HEK293 (cell line): ENCODE measurements around the gene ARSB.

ENCODE experiments used
- CTCF ChIA-PET: fragments of 350-600 bp; formaldehyde crosslinking; extraction: SDS; loops from one replicate; lab custom pipeline; 2021; ENCODE audit warnings: antibody characterized with exemption; lab: Yijun Ruan, JAX
- POLR2A ChIA-PET: fragments of 300-600 bp; formaldehyde crosslinking; extraction: SDS; loops from one replicate; lab custom pipeline; 2020; ENCODE audit warnings: antibody characterized with exemption, inconsistent platforms; lab: Yijun Ruan, JAX
- H3K27ac ChIP-seq: fragments of 200-500 bp; sonication (Bioruptor generic); 2 replicates; pipeline ENCODE4 v1.5.1; 2014; ENCODE audit warnings: low read depth, low read length, control low read depth, inconsistent platforms; ENCODE audit errors: extremely low read depth
- H3K36me3 ChIP-seq, 2 experiments: fragments of 200-500 bp in 1 of 2; sonication (Bioruptor generic) in 1 of 2; 1 replicate in 1 of 2; 2 replicates in 1 of 2; pipeline ENCODE4 v1.5.1; 2014 to 2017; ENCODE audit warnings: inconsistent platforms in 2 of 2, low read length in 2 of 2; ENCODE audit not compliant: control insufficient read depth in 2 of 2, insufficient read depth in 1 of 2
- H3K4me1 ChIP-seq: fragments of 200-500 bp; sonication (Bioruptor generic); 2 replicates; pipeline ENCODE4 v1.5.1; 2014; ENCODE audit warnings: mild to moderate bottlenecking, low read length, inconsistent platforms; ENCODE audit not compliant: control insufficient read depth, insufficient read depth
- H3K4me3 ChIP-seq: 2 replicates; pipeline ENCODE4 v1.5.1; 2011; ENCODE audit warnings: low read depth, mild to moderate bottlenecking, control low read depth, low read length, moderate library complexity
- H3K9me3 ChIP-seq: fragments of 200-500 bp; sonication (Bioruptor generic); 2 replicates; pipeline ENCODE4 v1.5.1; 2014; ENCODE audit warnings: low read depth, low read length, inconsistent platforms; ENCODE audit not compliant: control insufficient read depth, insufficient read depth
- AEBP2 ChIP-seq: fragments of 450-650 bp; formaldehyde crosslinking; IDR thresholded peaks from 2 replicates; pipeline ENCODE4 v1.5.1; 2016; ENCODE audit warnings: missing biosample characterization, missing genetic modification characterization, borderline replicate concordance
- EGR2 ChIP-seq: fragments of 450-650 bp; formaldehyde crosslinking; IDR thresholded peaks from 2 replicates; pipeline ENCODE4 v1.5.1; 2016; ENCODE audit warnings: low read depth, missing biosample characterization, missing genetic modification characterization
- HIC1 ChIP-seq: fragments of 450-650 bp; formaldehyde crosslinking; IDR thresholded peaks from 2 replicates; pipeline ENCODE4 v1.5.1; 2016; ENCODE audit warnings: missing biosample characterization, missing genetic modification characterization
- HOXD13 ChIP-seq: sonication (generic); formaldehyde crosslinking; IDR thresholded peaks from 2 replicates; pipeline ENCODE4 v1.8.0; 2022; ENCODE audit warnings: missing genetic modification reagents, borderline replicate concordance
- KLF1 ChIP-seq: fragments of 450-650 bp; formaldehyde crosslinking; IDR thresholded peaks from 2 replicates; pipeline ENCODE4 v1.5.1; 2016; ENCODE audit warnings: missing biosample characterization, missing genetic modification characterization
- KLF8 ChIP-seq: fragments of 450-650 bp; formaldehyde crosslinking; IDR thresholded peaks from 2 replicates; pipeline ENCODE4 v1.5.1; 2016; ENCODE audit warnings: missing biosample characterization, missing genetic modification characterization
- MEIS1 ChIP-seq: sonication (generic); formaldehyde crosslinking; IDR thresholded peaks from 2 replicates; pipeline ENCODE4 v1.8.1; 2022; ENCODE audit warnings: missing genetic modification reagents, mild to moderate bottlenecking, borderline replicate concordance
- MYNN ChIP-seq: fragments of 450-650 bp; formaldehyde crosslinking; IDR thresholded peaks from 2 replicates; pipeline ENCODE4 v1.5.1; 2016; ENCODE audit warnings: missing biosample characterization, missing genetic modification characterization, borderline replicate concordance
- RBAK ChIP-seq: fragments of 450-650 bp; formaldehyde crosslinking; IDR thresholded peaks from 2 replicates; pipeline ENCODE4 v1.5.1; 2016; ENCODE audit warnings: missing biosample characterization, missing genetic modification characterization
- SCRT2 ChIP-seq: fragments of 450-650 bp; formaldehyde crosslinking; IDR thresholded peaks from 2 replicates; pipeline ENCODE4 v1.5.1; 2016; ENCODE audit warnings: missing biosample characterization, missing genetic modification characterization
- ZBTB10 ChIP-seq: fragments of 450-650 bp; formaldehyde crosslinking; IDR thresholded peaks from 2 replicates; pipeline ENCODE4 v1.5.1; 2016; ENCODE audit warnings: missing biosample characterization, missing genetic modification characterization
- ZBTB20 ChIP-seq: fragments of 450-650 bp; formaldehyde crosslinking; IDR thresholded peaks from 2 replicates; pipeline ENCODE4 v1.5.1; 2016; ENCODE audit warnings: missing biosample characterization, missing genetic modification characterization
- ZFHX2 ChIP-seq: fragments of 450-650 bp; formaldehyde crosslinking; conservative IDR thresholded peaks from 2 replicates; pipeline ENCODE4 v1.5.1; 2016; ENCODE audit warnings: missing biosample characterization, missing genetic modification characterization
- ZFP37 ChIP-seq: fragments of 450-650 bp; formaldehyde crosslinking; IDR thresholded peaks from 2 replicates; pipeline ENCODE4 v1.5.1; 2016; ENCODE audit warnings: missing biosample characterization, missing genetic modification characterization
- ZNF132 ChIP-seq: fragments of 450-650 bp; formaldehyde crosslinking; IDR thresholded peaks from 2 replicates; pipeline ENCODE4 v1.5.1; 2017; ENCODE audit warnings: missing biosample characterization, missing genetic modification characterization, borderline replicate concordance
- ZNF146 ChIP-seq: fragments of 450-650 bp; formaldehyde crosslinking; IDR thresholded peaks from 2 replicates; pipeline ENCODE4 v1.5.1; 2016; ENCODE audit warnings: missing biosample characterization, missing genetic modification characterization
- ZNF184 ChIP-seq: fragments of 450-650 bp; IDR thresholded peaks from 2 replicates; pipeline ENCODE4 v1.5.1; 2018; ENCODE audit warnings: missing biosample characterization, mild to moderate bottlenecking, missing genetic modification characterization
- ZNF23 ChIP-seq: fragments of 450-650 bp; formaldehyde crosslinking; IDR thresholded peaks from 2 replicates; pipeline ENCODE4 v1.5.1; 2016; ENCODE audit warnings: missing biosample characterization, missing genetic modification characterization, borderline replicate concordance
- ZNF239 ChIP-seq: fragments of 450-650 bp; formaldehyde crosslinking; IDR thresholded peaks from 2 replicates; pipeline ENCODE4 v1.5.1; 2016; ENCODE audit warnings: missing biosample characterization, missing genetic modification characterization
- ZNF37A ChIP-seq: fragments of 450-650 bp; IDR thresholded peaks from 2 replicates; pipeline ENCODE4 v1.5.1; 2018; ENCODE audit warnings: missing biosample characterization, missing genetic modification characterization
- ZNF423 ChIP-seq: fragments of 450-650 bp; formaldehyde crosslinking; IDR thresholded peaks from 2 replicates; pipeline ENCODE4 v1.5.1; 2016; ENCODE audit warnings: missing biosample characterization, missing genetic modification characterization
- ZNF488 ChIP-seq: fragments of 450-650 bp; formaldehyde crosslinking; IDR thresholded peaks from 2 replicates; pipeline ENCODE4 v1.5.1; 2016; ENCODE audit warnings: missing biosample characterization, missing genetic modification characterization
- ZNF558 ChIP-seq: fragments of 450-650 bp; formaldehyde crosslinking; IDR thresholded peaks from 2 replicates; pipeline ENCODE4 v1.5.1; 2016; ENCODE audit warnings: missing biosample characterization, missing genetic modification characterization
- ZNF664 ChIP-seq: fragments of 450-650 bp; formaldehyde crosslinking; IDR thresholded peaks from 2 replicates; pipeline ENCODE4 v1.5.1; 2016; ENCODE audit warnings: missing biosample characterization, missing genetic modification characterization
- ZNF707 ChIP-seq: fragments of 450-650 bp; formaldehyde crosslinking; IDR thresholded peaks from 2 replicates; pipeline ENCODE4 v1.5.1; 2016; ENCODE audit warnings: missing biosample characterization, missing genetic modification characterization
- ZNF747 ChIP-seq: fragments of 450-650 bp; formaldehyde crosslinking; IDR thresholded peaks from 2 replicates; pipeline ENCODE4 v1.5.1; 2016; ENCODE audit warnings: missing biosample characterization, missing genetic modification characterization
- ZNF843 ChIP-seq: fragments of 450-650 bp; formaldehyde crosslinking; IDR thresholded peaks from 2 replicates; pipeline ENCODE4 v1.5.1; 2016; ENCODE audit warnings: missing biosample characterization, missing genetic modification characterization
- ZSCAN4 ChIP-seq: fragments of 450-650 bp; formaldehyde crosslinking; IDR thresholded peaks from 2 replicates; pipeline ENCODE4 v1.5.1; 2017; ENCODE audit warnings: missing biosample characterization, missing genetic modification characterization

ARSB gene

GRCh38 chr5:78738693-78739300 is 246.3 kb downstream of the ARSB start:
- ChIA-PET CTCF (no interaction called here), POLR2A (interaction anchor here (0.6 kb wide), 1 partner anchor 93 kb away, joined by 4 read pairs; no protein-coding TSS in a partner anchor)
- Histone ChIP-seq H3K27ac (no peak overlapping the region), H3K9me3 (no peaks in the 10 kb centered on the region), H3K4me1 (no peaks in the 10 kb centered on the region), H3K36me3 (no peaks in the 10 kb centered on the region), H3K4me3 (no peak overlapping the region)
- TF ChIP-seq ZNF146 (tag by site-specific recombination) = no peak
- TF ChIP-seq SCRT2 = peak; percentile 48

- no peaks in the 10 kb centered on the region for H3K36me3 ChIP-seq
- ChIA-PET POLR2A (interaction anchor here (0.6 kb wide), 1 partner anchor 93 kb away, joined by 4 read pairs; no protein-coding TSS in a partner anchor), CTCF (no interaction called here)
- H3K9me3 ChIP-seq = no peaks in the 10 kb centered on the region
- H3K4me1 ChIP-seq = no peaks in the 10 kb centered on the region
- no peak overlapping the region for H3K27ac ChIP-seq
- no peak overlapping the region for H3K4me3 ChIP-seq
- TF ChIP-seq RBAK (tag by site-specific recombination) (0 out of 2 replicates have a peak, but pooled peaks have one; percentile 74), MYNN (tag by site-specific recombination) (no peak), ZNF37A (no peak), ZNF707 (tag by site-specific recombination) (no peak), ZNF488 (tag by site-specific recombination) (no peak), ZBTB10 (no peak), ZNF423 (tag by site-specific recombination) (no peak), AEBP2 (peak; percentile 96; the same call in 1 of the 2 replicates), KLF8 (tag by site-specific recombination) (no peak), ZNF664 (tag by site-specific recombination) (peak; percentile 81), ZFHX2 (tag by site-specific recombination) (no peak), HOXD13 (CRISPR knock-in tag) (no peak), HIC1 (no peak), ZNF558 (tag by site-specific recombination) (peak; percentile 87), ZNF239 (tag by site-specific recombination) (no peak), KLF1 (tag by site-specific recombination) (no peak), ZNF843 (tag by site-specific recombination) (no peak), ZNF23 (tag by site-specific recombination) (peak; percentile 48; the same call in 1 of the 2 replicates), ZBTB20 (tag by site-specific recombination) (no peak), ZNF184 (tag by site-specific recombination) (no peak), ZNF132 (tag by site-specific recombination) (no peak), ZNF747 (no peak), EGR2 (no peak), ZFP37 (tag by site-specific recombination) (peak; percentile 92), MEIS1 (no peak), ZSCAN4 (no peak)
These were observed 247.0 kb downstream of the ARSB start for GRCh38 chr5:78738104-78738503.
